Measurements from ENCODE around the gene BOLA3. TPM values are rescaled to one million over a fixed set of nuclear protein-coding genes. Genes with fewer than 3 reads are reported as not detected.

The BOLA3 gene
- total and polyA plus RNA-seq, 2 donors (not counting 1 experiment from before 2014, with no cell fraction given), result 28.2 to 48.8 TPM

DNA sequence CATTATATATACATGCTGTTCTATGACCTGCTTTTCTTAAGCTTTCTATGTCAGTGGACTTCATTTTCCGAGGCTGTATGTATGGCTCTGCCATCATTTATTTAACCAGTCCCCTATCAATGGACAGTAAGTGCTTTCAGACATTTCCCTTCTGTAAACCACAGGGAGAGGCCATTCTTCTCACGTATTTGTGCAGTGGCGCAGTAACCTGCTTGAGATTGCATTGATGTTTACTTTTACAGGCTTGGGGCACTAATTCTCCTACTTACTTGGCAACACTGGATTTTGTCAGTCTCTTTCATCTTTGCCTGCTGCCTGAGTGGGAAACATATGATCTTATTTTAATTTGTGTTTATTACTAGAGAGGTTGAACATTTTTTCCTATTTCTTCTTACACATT is 52.1 kb downstream of the BOLA3 start:
- Histone ChIP-seq H3K4me3 (replicated peaks in 1 of 4; ENCODE audit: control extremely low read depth in 1 of 4, insufficient read depth in 1 of 4, low read depth in 3 of 4, low read length in 4 of 4) (no peak overlapping the region), H2AFZ (ENCODE audit: low read length) (no peak overlapping the region), H3K27me3 (ENCODE audit: control insufficient read depth, insufficient read depth, low read length) (no peaks in the 10 kb centered on the region), H3K79me2 (ENCODE audit: control insufficient read depth, insufficient read depth, low read length) (no peaks in the 10 kb centered on the region), H3K4me1 (ENCODE audit: control insufficient read depth, extremely low read depth, insufficient read depth, low read length) (no peaks in the 10 kb centered on the region), H3K27ac (ENCODE audit: insufficient read depth, low read length) (no peak overlapping the region), H3K4me2 (ENCODE audit: extremely low read depth, insufficient read depth, low read length) (no peak overlapping the region), H3K9me3 (ENCODE audit: control insufficient read depth, insufficient read depth, low read depth, low read length) (no peaks in the 10 kb centered on the region), H3K9ac (ENCODE audit: insufficient read depth, low read length) (no peak overlapping the region), H3K36me3 (ENCODE audit: control insufficient read depth, insufficient read depth, low read length) (peaks cover 8% of the 10 kb centered on the region), H4K20me1 (ENCODE audit: control insufficient read depth, extremely low read depth, insufficient read depth, low read length) (no peaks in the 10 kb centered on the region)
- TF ChIP-seq, protein P1, sequence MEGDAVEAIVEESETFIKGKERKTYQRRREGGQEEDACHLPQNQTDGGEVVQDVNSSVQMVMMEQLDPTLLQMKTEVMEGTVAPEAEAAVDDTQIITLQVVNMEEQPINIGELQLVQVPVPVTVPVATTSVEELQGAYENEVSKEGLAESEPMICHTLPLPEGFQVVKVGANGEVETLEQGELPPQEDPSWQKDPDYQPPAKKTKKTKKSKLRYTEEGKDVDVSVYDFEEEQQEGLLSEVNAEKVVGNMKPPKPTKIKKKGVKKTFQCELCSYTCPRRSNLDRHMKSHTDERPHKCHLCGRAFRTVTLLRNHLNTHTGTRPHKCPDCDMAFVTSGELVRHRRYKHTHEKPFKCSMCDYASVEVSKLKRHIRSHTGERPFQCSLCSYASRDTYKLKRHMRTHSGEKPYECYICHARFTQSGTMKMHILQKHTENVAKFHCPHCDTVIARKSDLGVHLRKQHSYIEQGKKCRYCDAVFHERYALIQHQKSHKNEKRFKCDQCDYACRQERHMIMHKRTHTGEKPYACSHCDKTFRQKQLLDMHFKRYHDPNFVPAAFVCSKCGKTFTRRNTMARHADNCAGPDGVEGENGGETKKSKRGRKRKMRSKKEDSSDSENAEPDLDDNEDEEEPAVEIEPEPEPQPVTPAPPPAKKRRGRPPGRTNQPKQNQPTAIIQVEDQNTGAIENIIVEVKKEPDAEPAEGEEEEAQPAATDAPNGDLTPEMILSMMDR (conservative IDR thresholded peaks at IDR 0.05 in 1 of 2, IDR thresholded peaks at IDR 0.05 in 1 of 2; ENCODE audit: low read depth in 1 of 2, low read length in 2 of 2), result no peak
- no peak for TF ChIP-seq EZH2 (IDR thresholded peaks at IDR 0.05; ENCODE audit: low read length, missing control alignments)
- no peak for DNase-seq (ENCODE audit: low read depth in 2 of 2)

DNA sequence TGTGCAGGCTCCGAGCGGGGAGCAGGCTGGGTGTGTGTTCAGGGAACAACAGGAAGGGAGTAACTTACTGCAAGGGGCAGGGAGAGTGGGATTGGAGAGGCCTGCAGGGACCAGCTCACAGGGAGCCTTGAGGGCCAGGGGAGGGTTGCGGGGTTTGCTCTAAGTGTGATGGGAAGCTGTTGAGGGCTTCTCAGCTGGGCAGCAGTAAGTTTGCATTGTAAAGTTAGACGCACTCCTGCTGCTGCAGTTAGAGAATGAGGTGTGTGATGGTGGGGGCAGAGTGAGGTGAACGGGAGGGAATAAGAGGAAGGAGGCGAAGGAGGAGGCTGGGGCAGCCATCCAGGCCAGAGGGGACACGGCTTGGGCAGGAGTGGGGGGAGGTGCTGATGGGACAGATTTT is 53.4 kb downstream of the BOLA3 start:
- Histone ChIP-seq H3K9me3 (ENCODE audit: control insufficient read depth, insufficient read depth, low read depth, low read length) (no peaks in the 10 kb centered on the region), H3K36me3 (ENCODE audit: control insufficient read depth, insufficient read depth, low read length) (peaks cover 4% of the 10 kb centered on the region), H4K20me1 (ENCODE audit: control insufficient read depth, extremely low read depth, insufficient read depth, low read length) (no peaks in the 10 kb centered on the region), H3K4me2 (ENCODE audit: extremely low read depth, insufficient read depth, low read length) (no peak overlapping the region), H3K79me2 (ENCODE audit: control insufficient read depth, insufficient read depth, low read length) (no peaks in the 10 kb centered on the region), H3K27ac (ENCODE audit: insufficient read depth, low read length) (no peak overlapping the region), H3K4me3 (replicated peaks in 1 of 4; ENCODE audit: control extremely low read depth in 1 of 4, insufficient read depth in 1 of 4, low read depth in 3 of 4, low read length in 4 of 4) (no peak overlapping the region), H3K27me3 (ENCODE audit: control insufficient read depth, insufficient read depth, low read length) (no peaks in the 10 kb centered on the region), H2AFZ (ENCODE audit: low read length) (no peak overlapping the region), H3K9ac (ENCODE audit: insufficient read depth, low read length) (no peak overlapping the region), H3K4me1 (ENCODE audit: control insufficient read depth, extremely low read depth, insufficient read depth, low read length) (no peaks in the 10 kb centered on the region)
- TF ChIP-seq, protein P1 (conservative IDR thresholded peaks at IDR 0.05 in 1 of 2, IDR thresholded peaks at IDR 0.05 in 1 of 2; ENCODE audit: low read depth in 1 of 2, low read length in 2 of 2), result no peak
- TF ChIP-seq EZH2 (IDR thresholded peaks at IDR 0.05; ENCODE audit: low read length, missing control alignments), result no peak
- no peak for DNase-seq (ENCODE audit: low read depth in 2 of 2)

DNA sequence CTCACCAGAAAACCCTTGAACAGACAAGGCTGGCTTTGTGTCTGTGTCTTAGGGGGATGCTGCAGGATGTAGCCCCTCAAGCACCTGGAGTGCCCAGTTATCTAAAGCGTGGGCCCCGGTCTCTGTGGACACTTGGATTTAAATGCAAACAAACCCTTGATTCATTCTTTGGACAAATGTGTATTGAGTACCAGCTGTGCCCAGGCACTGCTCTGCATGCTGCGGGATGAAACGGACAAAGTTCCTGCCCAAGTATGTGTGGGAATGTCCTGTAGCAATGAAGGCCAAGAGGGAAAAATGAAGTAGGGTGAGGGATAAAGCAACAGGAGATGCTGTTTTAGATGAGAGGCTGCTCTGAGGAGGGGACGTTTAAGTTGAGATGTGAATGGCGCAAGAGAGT is 53.9 kb downstream of the BOLA3 start:
- Histone ChIP-seq H3K4me2 (ENCODE audit: extremely low read depth, insufficient read depth, low read length) (no peak overlapping the region), H3K4me3 (replicated peaks in 1 of 4; ENCODE audit: control extremely low read depth in 1 of 4, insufficient read depth in 1 of 4, low read depth in 3 of 4, low read length in 4 of 4) (no peak overlapping the region), H4K20me1 (ENCODE audit: control insufficient read depth, extremely low read depth, insufficient read depth, low read length) (no peaks in the 10 kb centered on the region), H3K79me2 (ENCODE audit: control insufficient read depth, insufficient read depth, low read length) (no peaks in the 10 kb centered on the region), H3K9ac (ENCODE audit: insufficient read depth, low read length) (no peak overlapping the region), H3K36me3 (ENCODE audit: control insufficient read depth, insufficient read depth, low read length) (peaks cover 4% of the 10 kb centered on the region), H3K9me3 (ENCODE audit: control insufficient read depth, insufficient read depth, low read depth, low read length) (no peaks in the 10 kb centered on the region), H3K27ac (ENCODE audit: insufficient read depth, low read length) (no peak overlapping the region), H3K27me3 (ENCODE audit: control insufficient read depth, insufficient read depth, low read length) (no peaks in the 10 kb centered on the region), H2AFZ (ENCODE audit: low read length) (no peak overlapping the region), H3K4me1 (ENCODE audit: control insufficient read depth, extremely low read depth, insufficient read depth, low read length) (no peaks in the 10 kb centered on the region)
- DNase-seq (ENCODE audit: low read depth in 2 of 2), result no peak
- TF ChIP-seq, protein P1 (conservative IDR thresholded peaks at IDR 0.05 in 1 of 2, IDR thresholded peaks at IDR 0.05 in 1 of 2; ENCODE audit: low read depth in 1 of 2, low read length in 2 of 2), result no peak
- TF ChIP-seq EZH2 (IDR thresholded peaks at IDR 0.05; ENCODE audit: low read length, missing control alignments), result no peak

Measured in fibroblast of lung (primary cell).